GM19455 (cell line): Measurements from ENCODE around the gene GFRA4.

ENCODE experiments used
- ATAC-seq: cut with Tn5 transposase; IDR thresholded peaks from one replicate; pipeline ENCODE4 v1.9.1; 2021; ENCODE audit not compliant: unreplicated experiment

GFRA4 gene

GRCh38 chr20:3694864-3695263 lies 31.7 kb upstream of the GFRA4 start:
- no peak for ATAC-seq

DNA sequence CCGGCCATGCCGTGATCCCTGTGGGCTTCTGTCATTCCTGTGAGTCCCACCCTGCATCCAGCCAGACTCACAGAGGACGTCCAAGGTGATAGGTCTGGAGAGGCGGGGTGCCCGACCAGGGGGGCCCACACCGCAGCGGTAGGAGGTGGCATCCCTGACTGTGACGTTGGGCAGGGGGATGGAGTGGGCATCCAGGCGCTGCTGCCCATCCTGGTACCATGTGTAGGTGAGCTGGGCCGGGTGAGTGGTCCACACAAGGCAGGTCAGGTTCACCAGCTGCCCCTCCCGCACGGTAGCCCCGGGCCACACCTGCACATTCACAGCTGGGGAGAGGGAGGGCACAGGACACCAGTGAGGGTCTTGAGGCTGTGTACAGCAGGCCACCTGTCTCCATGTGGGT lies 30.2 kb upstream of the GFRA4 start:
- ATAC-seq: no peak

GRCh38 chr20:3692706-3693294 lies 29.6 kb upstream of the GFRA4 start:
- ATAC-seq: no peak

- no peak for ATAC-seq
These were observed 28.7 kb upstream of the GFRA4 start for GRCh38 chr20:3691897-3692296.

DNA sequence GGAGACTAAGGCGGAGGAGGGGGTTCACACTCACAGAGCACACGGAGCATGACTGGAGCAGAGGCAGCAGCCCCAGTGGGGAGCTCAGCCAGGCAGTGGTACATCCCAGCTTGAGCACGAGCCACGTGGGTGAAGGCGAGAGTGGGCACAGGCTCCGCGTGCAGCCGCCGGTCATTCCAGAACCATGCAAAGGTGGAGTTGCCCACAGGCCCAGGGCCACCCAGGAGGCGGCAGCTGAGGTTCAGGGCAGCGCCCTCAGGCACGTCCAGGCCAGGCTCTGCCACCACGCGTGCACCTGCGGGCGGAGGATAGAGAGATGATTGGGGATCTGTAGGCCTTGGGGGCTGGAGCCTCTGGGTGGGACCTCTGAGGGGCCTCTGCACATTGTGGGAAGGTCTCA lies 28.1 kb upstream of the GFRA4 start:
- no peak for ATAC-seq

GRCh38 chr20:3690413-3690812 lies 27.2 kb upstream of the GFRA4 start:
- ATAC-seq: no peak

GRCh38 chr20:3689978-3690377 lies 26.8 kb upstream of the GFRA4 start:
- ATAC-seq: no peak

- ATAC-seq: no peak
These were observed 24.5 kb upstream of the GFRA4 start for GRCh38 chr20:3687655-3688054.

- no peak for ATAC-seq
These were observed 23.7 kb upstream of the GFRA4 start for GRCh38 chr20:3686867-3687321.

- no peak for ATAC-seq
These were observed 23.2 kb upstream of the GFRA4 start for GRCh38 chr20:3686421-3686820.

DNA sequence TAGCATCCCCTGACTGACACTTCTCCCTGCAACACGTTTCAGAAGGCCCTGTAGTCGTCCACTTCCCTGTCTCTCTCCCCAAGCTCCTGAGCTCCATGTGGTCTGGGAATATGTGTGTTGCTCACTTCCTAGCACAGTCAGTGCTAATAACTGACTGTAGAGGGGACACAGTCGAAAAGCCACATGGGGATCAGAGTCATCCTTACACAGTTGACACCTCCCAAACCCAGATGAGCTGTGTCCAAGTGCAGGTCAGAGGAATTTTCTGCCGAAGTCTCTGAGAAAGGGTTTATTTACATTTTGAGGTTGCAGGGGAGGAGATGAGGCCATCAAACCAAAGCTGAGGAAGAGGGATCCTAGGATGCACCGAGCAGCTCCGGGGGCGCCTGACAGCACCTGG lies 22.1 kb upstream of the GFRA4 start:
- no peak for ATAC-seq

- no peak for ATAC-seq
These were observed 19.0 kb upstream of the GFRA4 start, which contains the start of gene ADAM33 for GRCh38 chr20:3681931-3682781. TSS of gene ADAM33 (minus strand) at chr20:3682010. CDS start at chr20:3682004, 6 bp downstream.

DNA sequence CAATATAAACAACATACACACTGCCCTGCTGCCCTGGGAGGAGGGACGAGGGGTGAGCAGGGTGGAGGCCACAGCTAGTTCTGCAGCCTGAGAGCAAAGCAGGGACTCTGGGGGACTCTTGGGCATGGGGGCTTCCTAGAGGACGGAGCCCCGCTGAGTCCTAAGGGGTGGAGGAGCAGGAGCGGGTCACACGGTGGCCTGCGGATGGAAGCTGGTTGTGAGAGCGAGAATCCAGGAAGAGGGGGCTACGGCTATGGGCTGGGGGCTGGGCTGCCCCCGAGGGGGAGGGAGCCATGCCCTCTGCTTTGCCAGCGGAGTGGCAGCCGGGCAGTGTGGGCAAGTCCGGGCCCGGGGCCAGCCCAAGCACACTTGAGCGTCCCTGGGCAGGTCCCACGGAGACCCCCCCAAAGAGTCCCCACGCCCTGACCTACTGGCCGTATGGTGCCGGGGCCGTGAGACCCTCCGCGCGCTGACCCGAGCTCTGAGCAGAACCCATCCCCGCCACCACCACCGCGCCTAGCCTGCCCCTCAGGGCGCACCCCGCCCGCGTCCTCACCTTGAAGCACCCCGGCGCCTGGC lies 18.2 kb upstream of the GFRA4 start:
- no peak for ATAC-seq

GRCh38 chr20:3680701-3681351 lies 17.6 kb upstream of the GFRA4 start:
- no peak for ATAC-seq

DNA sequence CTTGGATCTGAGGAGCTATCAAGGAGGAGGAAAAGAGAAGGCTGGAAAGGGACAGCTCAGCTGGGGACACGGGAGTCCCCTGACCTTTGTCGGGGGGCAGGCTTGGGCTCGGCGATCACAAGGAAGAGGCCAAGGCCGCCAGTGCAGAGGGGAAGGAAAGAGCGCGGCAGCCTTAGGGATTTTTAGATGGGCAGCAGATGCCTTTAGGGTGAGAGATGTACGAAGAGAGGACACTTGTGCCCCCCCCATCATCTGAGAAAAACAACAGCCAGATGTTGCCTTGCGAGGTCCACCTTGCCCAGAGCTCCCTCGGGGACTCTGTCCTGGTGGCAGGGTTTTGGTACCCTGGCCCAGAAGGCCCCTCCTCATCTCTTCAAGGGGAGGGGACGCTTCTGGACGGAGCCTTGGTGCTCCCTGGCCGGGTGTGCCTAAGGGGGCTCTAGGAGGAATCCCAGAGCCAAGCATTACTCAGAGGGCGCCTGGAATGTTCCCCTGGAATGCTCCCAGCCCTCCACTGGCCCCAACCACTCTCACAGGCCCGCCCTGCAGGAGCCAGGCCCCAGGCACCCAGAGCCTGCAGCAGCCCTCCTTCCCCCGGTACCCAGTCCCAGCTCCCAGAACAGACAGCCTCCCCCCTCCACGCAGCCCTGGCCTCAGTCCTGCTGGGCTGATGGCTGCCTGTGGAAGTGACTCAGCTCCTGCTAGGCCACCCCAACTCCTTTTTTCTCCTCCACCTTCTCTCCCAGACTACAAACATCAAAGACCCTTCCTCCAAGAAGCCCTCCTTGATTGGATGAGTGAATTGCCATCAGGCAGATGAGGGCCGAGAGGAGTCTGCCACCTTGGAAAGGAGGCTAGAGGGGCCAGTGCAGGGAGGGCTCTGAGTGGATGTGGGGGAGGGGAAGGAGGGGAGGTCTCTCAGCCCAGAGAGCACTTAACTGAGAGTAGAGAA lies 16.8 kb upstream of the GFRA4 start:
- ATAC-seq: no peak

GRCh38 chr20:3678856-3679720 lies 15.9 kb upstream of the GFRA4 start:
- ATAC-seq: no peak

GRCh38 chr20:3678198-3678597 lies 15.0 kb upstream of the GFRA4 start:
- ATAC-seq: no peak

DNA sequence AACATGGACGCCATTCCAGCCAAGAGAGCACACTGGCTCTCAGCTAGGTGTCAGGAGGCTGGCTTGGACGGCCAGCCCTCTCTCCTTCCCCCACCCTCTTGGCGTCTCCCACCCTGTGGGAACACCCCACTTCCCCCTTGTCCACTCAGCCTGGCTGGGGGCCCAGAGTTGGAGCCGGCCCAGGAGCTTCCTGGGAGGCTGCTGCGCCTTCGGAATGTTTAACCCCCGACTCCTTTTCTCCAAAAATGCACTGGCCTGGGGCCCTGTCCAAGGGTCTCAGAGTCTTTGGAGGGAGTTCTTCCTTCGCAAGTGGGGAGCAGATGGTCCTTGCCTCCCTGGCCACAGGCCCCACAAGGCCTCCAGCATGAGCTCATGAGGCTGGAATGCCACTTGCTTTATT lies 14.5 kb upstream of the GFRA4 start:
- no peak for ATAC-seq
